RKO (cell line): ENCODE data around the gene SMIM41.
A peak's percentile ranks its signal among the peaks of the same experiment; 100 is the strongest.

ENCODE experiments used
- DNase-seq: peaks from one replicate; pipeline ENCODE4 v3.0.0-alpha.2; 2016; ENCODE audit warnings: low spot score

Gene SMIM41

DNA sequence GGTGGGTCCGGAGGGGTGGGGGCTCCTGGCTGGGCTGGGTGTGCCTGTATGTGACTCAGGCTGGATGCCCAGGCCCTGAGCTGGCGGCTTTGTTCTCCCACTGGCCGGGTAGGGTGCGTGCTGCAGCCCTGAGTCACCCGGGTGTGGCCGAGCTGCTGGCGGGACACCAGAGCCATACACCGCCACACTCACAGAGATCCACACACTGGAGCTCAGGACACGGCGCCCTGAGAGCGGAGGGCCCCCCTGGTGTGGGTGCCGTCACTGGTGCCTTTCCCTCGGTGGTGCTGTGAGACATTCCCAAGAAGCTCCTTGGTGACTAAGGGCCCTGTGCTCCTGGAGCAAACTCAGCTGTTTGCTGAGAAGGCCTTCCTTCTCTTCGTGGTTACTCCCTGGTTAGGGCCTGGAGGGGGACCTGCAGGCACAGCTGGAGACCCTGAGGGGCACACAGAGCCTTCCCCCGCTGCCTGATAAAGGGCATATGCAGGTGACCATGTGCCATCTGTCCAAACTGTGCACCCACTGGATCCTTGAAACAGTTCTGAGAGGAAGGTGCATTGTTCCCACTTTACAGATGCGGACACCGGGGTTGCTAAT is 68.0 kb downstream of the SMIM41 start:
- DNase-seq: peak; percentile 93

DNA sequence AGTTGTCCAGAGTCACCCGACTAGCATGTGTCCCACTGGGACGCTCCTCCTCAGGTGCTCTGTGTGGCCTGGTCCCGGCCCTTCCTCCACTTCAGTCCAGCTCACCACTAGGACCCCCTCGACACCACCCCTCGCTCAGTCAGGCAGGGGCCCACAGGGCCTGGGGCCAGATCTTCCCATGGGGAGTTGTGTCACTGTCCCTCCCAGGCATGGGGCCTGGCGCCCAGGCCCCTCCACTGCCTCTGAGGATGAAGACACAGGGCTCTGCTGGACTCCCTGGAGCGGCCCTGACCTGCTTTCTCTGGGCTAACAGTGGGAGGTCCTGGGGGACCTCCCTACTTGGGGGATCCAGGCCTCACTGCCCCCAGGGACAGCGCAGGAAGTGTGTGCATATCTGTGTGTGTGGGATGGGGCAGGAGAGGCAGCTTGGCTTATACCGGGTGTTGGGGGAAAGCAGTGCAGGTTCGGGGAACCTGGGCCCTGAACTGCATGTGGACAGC is 68.5 kb downstream of the SMIM41 start:
- no peak for DNase-seq

DNA sequence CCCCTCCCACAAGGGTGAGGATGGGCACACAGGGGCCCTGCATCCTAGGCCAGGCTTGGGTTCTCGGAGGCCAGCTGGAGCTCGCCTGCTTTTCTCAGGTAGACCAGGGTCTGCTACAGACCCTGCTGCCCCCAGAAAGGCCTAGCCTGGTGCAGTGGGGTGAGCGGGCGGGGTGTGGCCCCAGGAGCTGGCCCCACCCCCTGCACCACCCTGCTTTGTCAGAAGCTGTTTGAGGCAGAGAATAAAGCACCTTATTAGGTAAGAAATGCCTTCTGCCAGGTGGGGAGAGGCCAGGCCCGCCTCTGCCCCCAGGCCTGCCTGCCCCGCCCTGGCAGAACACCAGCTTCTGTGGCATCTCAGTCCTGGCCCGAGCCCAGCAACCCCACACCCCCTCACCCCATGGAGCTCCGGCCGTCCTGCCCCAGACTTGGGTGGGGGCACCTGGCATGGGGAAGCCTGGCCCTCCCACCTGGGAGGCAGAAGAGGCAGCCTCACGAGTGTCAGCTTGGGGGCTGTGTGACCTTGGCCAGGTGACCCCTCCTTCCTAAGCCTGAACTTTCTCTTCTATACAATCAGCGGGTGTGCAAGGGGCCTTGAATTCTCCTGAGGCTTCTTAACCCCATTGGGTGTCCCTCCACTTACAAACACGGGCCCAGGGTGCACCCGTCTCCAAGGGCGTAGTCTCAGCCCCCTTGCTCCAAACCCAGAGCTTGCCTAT is 69.1 kb downstream of the SMIM41 start:
- DNase-seq: no peak

DNA sequence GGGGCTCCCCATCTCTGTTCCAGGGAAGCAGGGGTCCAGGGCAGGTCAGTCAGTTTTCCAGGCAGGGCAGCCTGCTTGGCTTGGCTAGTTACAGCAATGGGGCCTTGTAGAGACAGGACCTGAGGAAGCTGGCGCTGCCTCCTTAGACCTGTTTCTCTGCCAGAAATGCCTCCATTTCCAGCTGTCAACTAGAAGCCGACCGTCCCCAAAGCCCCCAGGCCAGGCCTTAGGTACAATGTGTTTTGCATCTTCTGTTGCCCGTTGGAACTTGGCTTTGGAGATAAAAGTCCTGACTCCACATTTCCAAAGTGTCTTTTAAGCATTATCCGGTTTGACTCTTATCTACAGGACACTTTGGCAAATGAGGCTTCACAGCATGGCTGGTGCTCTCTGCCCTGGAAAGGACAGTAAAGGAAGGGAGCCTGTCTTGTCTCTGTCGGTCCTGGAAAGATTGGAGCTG is 69.7 kb downstream of the SMIM41 start:
- no peak for DNase-seq

DNA sequence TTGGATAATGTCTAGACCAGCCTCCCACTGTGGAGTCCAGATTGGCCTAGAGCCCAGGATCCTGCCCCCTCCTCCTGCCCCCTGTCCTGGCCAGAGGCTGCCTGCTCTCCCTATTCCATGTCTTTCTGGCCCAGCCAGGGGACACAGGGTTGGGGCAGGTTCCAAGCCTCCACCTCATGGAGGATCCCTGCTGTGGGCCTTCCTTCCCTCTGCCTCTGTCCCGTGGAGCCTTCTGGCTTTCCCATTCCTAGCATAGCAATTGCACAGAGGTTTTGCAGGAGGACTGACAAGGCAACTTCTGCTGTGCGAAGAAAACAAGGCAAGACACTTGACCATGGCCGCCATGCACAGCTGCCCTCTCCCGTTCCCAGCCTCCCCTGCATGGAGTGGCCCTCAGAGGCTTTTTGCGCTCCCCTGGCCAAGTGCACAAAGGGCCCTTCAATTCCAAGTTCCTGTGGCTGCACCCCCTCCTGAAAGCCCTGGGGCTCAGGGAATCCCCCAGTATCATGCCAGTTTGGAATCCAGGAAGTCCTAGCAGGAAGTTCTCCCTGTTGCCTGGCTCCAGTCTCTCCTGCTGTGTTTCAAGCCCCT is 70.2 kb downstream of the SMIM41 start:
- DNase-seq: no peak

DNA sequence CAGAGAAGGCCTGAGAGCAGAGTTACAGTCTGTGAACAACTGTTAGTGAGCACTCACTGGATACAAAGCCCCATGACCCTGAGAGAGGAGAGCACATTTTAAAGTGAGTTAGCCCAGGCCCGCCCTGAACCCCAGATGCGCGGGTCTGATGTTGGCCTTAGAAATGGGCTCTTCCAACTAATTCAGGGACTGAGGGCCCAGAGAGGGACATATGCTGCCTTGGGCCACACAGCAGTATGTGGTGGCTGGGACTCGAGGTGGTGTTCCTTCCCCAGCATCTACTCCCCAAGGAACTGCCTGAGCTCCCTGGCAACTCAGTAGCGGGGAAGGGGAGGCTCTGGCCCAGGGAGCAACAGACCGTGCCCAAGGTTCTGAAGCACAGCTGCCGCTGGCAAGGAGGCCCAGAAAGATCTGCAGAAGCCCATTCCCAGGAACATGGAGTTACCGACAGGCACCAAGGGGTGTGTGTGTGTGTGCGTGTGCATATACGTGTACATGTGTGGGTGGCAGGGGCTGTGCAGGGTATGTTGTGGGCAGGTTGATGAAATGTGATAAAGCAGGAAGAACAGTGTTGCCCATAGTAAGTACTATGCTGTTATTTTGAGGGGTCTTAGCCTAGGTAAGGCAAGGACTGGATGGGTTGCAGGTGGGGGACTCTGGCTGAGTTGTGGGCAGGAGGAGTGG is 71.8 kb downstream of the SMIM41 start:
- DNase-seq: no peak

DNA sequence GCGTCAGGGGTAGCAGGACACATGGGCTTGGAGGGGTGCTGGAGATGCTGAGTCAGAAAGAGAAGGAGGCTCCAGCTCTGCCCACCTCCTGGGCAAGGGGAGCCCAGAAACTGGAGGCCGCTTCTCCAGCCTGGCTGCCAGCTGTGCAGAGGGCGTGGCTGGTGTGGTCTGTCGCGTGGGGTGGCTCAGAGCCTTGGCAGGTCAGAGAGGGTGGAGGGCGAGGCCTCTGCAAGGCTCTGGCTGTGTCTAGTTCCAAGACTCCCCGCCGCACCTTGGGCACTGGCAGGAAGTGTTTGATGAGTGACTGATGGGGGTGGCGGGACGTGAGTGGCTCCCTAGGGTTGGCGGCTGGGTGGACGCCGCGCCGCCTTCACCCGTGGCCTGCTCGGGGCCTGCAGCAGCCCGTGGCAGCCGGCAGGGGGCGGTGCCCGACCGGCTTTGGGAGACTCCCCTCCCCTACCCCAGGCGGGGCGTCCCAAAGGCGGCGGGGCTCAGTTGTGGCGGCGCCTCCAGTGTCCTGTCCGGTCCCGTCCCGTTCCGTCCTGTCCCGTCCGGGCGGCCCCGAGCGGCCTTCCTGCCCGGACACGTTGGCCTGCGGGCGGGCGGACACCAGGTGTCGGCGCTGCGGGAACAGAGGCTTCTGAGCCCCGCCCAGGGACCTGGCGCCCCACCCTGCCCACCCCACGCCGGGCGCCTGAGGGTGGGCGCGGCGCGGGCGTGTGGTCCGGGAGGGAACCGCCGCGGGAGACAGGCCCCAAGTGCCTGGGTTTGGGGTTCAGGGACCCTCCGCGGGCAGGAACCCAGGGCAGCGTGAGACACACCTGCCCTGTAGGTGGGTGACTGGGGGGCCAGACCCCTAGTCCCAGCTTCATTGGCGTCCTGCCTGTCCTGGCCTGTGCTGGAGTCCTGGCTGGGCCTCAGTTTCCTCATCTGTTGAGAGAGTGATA is 72.6 kb downstream of the SMIM41 start:
- no peak for DNase-seq

DNA sequence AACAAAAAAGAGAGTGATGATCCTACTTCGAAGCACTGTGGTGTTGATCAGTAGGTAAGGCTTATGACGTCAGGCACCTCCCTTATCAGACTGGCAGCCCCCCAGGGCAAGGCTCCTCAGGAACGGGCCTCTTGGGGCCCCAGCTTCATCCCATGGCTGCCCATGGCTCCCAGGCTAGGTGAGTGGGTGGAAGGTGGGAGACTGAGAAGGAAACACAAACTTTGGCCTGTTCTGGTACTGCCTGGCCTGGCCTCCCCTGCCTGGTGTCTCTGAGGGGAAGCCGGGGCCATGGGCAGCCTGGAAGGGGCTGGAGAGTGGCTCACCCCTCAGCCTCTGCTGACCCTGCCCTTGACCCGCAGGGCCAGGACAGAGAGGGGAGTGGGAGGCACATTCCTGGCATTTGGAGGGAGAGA is 73.4 kb downstream of the SMIM41 start:
- no peak for DNase-seq

DNA sequence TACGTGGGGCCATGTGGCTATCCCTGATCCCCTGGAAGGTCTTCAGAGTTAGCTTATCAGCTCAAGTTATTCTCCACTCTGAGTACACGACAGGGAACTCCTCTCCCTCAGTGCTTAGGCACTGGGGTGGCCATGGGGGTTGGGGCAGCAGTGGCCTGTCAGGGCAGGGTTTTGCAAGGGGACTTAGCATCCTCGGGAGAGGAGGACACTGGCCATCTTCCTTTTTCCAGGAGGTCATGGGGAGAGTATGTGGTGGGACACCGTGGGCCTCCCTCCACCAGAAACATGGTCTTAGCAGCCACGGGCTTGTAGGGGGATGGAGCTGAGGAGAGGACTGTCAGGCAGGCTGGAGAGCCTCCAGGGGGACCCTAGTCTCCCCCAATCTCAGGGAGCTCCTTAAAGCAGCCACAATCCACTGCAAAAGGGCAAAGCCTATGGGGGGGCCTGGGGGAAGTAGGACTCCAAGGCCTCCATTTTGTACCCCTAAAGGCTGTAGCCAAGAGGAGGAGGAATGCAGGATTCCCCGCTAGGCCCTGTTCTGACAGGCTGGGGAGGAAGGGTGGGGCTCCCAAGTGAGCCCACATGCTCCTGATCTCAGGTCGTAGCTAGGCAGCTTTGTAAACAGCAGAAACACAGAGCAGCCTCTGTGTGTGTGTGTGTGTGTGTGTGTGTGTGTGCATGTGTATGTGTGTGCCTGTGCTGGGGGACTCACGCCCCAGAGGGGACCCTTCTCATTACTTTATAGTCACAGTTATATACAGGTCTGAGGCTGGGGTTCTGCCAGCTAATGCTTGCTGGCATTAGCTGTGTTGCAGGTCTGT is 75.8 kb downstream of the SMIM41 start:
- no peak for DNase-seq

DNA sequence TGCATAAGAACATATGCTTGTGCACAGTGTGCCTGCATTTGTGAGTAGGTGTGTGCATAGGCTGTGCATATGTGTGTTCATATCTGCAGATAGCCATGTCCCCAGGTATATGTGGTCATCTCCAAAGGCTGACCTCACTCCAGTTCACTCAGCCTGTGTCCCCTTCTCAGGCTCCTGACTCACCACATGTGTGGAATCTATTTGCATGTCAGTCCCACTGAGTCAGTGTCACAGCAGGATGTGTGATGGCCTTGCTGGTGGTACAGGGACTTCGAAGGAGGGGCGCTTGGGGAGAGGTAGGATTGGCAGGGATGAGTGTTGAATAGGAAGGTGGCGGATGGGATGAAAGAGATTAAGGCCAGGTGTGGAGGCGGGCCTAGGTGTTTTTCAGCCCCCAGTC is 76.8 kb downstream of the SMIM41 start:
- peak; percentile 51 for DNase-seq

DNA sequence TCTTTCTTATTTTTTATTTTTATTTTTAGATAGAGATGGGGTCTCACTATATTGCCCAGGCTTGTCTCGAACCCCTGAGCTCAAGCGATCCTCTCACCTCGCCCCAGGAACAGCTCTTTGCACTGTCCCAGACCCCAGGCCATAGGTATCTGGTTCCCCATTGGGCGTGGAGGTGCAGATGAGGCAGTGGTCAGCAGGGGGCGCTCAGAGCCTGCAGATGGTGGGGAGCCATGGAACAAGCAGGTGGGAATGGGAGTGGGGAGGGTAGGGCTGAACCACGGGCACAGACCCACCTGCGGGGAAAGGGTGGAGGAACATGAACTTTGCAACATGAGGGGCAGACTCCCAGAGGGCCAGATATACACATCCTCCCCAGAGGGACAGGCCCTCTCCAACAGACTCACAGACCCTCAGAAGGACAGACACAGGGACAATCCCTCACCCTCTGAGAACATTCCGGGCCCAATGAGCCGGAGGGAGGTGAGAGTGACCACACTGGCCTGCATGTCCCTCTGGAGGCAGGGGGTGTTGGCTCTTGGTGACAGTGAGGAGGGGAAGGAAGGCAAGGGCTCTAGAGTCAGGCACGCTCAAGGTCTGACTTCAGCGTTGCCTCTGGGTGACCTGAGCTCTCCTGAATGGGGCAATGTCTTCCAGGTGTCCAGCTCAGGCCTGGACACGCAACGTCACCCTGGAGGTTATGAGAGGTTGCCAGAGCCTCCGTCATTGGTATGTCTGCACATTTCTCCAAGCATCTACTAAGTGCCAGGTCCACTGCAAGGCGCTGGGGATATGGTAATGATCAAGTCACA is 77.5 kb downstream of the SMIM41 start:
- peak; percentile 23 for DNase-seq

DNA sequence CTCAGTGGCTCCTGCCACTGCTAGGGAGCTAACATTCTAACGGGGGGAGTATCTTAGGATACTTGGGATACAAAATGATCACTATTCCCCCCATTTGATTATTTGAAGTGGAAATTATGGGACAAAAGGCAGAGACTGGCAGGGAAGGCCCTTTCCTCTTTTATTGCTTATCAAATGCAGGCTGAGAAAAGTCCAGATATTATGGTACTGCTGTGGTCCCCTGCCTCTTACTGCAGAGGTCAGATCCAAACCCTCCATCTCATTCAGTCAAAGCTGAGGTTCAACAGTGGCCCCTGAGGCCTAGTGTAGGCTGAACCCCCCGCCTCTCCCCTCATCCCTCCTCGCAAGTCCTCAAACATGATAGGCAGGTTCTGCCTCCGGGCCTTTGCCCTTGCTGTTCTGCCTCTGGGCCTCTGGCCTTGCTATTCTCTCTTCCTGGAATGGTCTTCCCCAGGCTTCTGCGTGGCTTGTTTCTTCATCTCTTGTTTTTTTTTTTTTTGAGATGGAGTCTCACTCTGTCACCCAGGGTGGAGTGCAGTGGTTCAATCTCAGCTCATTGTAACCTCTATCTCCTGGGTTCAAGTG is 78.2 kb downstream of the SMIM41 start:
- no peak for DNase-seq
